ENCODE data around the gene LPAR3.

Gene LPAR3

DNA sequence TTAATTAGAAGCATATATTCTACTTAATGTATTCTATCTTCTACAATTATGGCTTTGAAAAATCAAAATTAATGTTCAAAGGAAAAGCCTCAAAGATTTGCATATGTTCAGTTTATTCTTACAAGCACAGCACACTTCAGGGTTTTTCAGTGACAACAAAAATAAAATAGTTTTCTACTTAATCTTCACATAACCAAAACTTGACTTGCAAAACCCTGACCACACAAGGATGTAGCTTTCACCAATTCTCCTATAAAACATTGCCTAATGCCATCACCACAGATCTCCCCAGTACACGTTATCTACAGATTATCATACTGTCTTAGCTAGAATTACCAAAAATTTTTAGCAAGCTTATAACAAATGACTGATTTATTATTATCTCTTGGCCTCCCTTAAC is 23.3 kb downstream of the LPAR3 start (continued):
- no peak for TF ChIP-seq ZNF473 (tag by site-specific recombination; IDR thresholded peaks at IDR 0.05)
- no peak for TF ChIP-seq ZNF530 (tag by site-specific recombination; IDR thresholded peaks at IDR 0.05; ENCODE audit: low read depth)

DNA sequence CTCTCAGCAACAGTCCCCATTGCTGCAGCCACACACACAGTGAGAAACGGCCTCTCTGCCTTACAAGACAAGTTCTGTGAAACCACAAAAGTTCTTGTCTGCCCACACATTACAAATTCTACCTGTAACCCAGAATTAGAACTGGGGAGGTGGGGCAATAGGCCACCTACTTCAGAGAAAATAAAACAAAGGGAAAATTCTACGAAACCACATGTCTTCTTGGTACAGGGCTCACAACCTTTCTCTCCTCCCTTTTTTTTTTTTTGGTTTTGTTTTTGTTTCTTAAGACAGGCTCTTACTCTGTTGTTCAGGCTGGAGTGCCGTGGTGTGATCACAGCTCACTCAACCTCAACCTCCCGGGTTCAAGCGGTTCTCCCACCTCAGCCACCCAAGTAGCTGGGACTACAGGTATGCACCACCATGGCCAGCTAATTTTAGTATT is 30.2 kb downstream of the LPAR3 start:
- Histone ChIP-seq H3K4me1 (ENCODE audit: control insufficient read depth, insufficient read depth, low read length) (no peaks in the 10 kb centered on the region), H3K9me3 (ENCODE audit: control insufficient read depth, insufficient read depth, low read depth, low read length) (no peaks in the 10 kb centered on the region), H3K27ac (ENCODE audit: extremely low read depth, low read depth, low read length) (no peak overlapping the region), H3K36me3 (ENCODE audit: control insufficient read depth in 2 of 2, insufficient read depth in 1 of 2, low read length in 2 of 2) (peaks cover 0 to 4% of the 10 kb centered on the region in 2 experiments; a peak in 1 of 3 replicates), H3K4me3 (ENCODE audit: low read depth, low read length) (no peak overlapping the region)
- ChIA-PET CTCF (no interaction called here), POLR2A (interaction anchor here (0.7 kb wide), 1 partner anchor 14 kb away, joined by 5 read pairs; no protein-coding TSS in a partner anchor)
- TF ChIP-seq, protein P1, sequence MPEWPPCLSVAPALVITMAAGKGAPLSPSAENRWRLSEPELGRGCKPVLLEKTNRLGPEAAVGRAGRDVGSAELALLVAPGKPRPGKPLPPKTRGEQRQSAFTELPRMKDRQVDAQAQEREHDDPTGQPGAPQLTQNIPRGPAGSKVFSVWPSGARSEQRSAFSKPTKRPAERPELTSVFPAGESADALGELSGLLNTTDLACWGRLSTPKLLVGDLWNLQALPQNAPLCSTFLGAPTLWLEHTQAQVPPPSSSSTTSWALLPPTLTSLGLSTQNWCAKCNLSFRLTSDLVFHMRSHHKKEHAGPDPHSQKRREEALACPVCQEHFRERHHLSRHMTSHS (tag by site-specific recombination; IDR thresholded peaks at IDR 0.05) = no peak
- TF ChIP-seq ZNF138 (tag by site-specific recombination; IDR thresholded peaks at IDR 0.05; ENCODE audit: borderline replicate concordance) (no peak), ZNF274 (IDR thresholded peaks at IDR 0.05; ENCODE audit: low read length) (no peak), ZNF274 (tag by site-specific recombination; IDR thresholded peaks at IDR 0.05; ENCODE audit: borderline replicate concordance) (no peak), ZNF701 (tag by site-specific recombination; IDR thresholded peaks at IDR 0.05) (no peak), ZNF146 (tag by site-specific recombination; IDR thresholded peaks at IDR 0.05) (no peak), ZNF514 (tag by site-specific recombination; IDR thresholded peaks at IDR 0.05) (no peak), ZNF660 (tag by site-specific recombination; IDR thresholded peaks at IDR 0.05) (no peak)
- TF ChIP-seq, protein P2, sequence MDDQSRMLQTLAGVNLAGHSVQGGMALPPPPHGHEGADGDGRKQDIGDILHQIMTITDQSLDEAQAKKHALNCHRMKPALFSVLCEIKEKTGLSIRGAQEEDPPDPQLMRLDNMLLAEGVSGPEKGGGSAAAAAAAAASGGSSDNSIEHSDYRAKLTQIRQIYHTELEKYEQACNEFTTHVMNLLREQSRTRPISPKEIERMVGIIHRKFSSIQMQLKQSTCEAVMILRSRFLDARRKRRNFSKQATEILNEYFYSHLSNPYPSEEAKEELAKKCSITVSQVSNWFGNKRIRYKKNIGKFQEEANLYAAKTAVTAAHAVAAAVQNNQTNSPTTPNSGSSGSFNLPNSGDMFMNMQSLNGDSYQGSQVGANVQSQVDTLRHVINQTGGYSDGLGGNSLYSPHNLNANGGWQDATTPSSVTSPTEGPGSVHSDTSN (CRISPR knock-in tag; IDR thresholded peaks at IDR 0.05) = no peak
- TF ChIP-seq, protein P3, sequence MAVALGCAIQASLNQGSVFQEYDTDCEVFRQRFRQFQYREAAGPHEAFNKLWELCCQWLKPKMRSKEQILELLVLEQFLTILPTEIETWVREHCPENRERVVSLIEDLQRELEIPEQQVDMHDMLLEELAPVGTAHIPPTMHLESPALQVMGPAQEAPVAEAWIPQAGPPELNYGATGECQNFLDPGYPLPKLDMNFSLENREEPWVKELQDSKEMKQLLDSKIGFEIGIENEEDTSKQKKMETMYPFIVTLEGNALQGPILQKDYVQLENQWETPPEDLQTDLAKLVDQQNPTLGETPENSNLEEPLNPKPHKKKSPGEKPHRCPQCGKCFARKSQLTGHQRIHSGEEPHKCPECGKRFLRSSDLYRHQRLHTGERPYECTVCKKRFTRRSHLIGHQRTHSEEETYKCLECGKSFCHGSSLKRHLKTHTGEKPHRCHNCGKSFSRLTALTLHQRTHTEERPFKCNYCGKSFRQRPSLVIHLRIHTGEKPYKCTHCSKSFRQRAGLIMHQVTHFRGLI (tag by site-specific recombination; IDR thresholded peaks at IDR 0.05) = no peak
- TF ChIP-seq, protein P4, sequence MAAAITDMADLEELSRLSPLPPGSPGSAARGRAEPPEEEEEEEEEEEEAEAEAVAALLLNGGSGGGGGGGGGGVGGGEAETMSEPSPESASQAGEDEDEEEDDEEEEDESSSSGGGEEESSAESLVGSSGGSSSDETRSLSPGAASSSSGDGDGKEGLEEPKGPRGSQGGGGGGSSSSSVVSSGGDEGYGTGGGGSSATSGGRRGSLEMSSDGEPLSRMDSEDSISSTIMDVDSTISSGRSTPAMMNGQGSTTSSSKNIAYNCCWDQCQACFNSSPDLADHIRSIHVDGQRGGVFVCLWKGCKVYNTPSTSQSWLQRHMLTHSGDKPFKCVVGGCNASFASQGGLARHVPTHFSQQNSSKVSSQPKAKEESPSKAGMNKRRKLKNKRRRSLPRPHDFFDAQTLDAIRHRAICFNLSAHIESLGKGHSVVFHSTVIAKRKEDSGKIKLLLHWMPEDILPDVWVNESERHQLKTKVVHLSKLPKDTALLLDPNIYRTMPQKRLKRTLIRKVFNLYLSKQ (tag by site-specific recombination; IDR thresholded peaks at IDR 0.05; ENCODE audit: borderline replicate concordance) = no peak

DNA sequence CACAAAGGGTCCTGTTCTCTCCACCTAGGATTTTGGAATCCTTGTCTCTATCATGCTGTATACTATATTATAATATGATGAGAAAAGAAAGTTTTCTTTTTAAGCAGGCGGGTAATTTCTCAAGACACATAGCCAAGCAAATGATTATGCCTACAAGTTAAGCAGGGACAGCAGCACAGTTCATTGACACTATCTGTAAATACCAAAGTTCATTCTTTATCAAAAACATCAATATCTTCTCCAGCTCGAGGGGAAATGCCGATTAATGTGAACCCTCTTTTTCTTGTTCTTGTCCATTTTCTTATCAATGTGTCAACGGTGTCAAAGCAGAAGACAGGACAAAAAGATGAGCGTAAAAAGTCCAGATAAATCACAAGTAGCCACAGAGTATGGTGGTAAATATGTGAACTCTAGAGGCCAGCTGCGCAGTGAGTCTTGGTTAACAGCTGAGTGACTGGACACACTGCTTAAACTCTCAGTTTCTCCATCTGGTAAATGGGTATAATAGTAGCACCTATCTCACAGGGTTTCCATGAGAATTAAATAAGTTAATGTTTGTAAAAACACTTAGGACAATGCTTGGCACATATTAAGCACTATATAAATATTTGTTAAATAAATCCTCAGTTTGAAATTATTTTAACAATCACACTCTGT is 30.9 kb downstream of the LPAR3 start:
- peaks cover 0 to 4% of the 10 kb centered on the region in 2 experiments; a peak in 1 of 3 replicates for H3K36me3 ChIP-seq (ENCODE audit: control insufficient read depth in 2 of 2, insufficient read depth in 1 of 2, low read length in 2 of 2)
- no peak overlapping the region for H3K4me3 ChIP-seq (ENCODE audit: low read depth, low read length)
- ChIA-PET POLR2A (no interaction called here), CTCF (interaction anchor here (0.6 kb wide), 1 partner anchor 1233 kb away, joined by 3 read pairs; no protein-coding TSS in a partner anchor)
- no peaks in the 10 kb centered on the region for H3K4me1 ChIP-seq (ENCODE audit: control insufficient read depth, insufficient read depth, low read length)
- no peaks in the 10 kb centered on the region for H3K9me3 ChIP-seq (ENCODE audit: control insufficient read depth, insufficient read depth, low read depth, low read length)
- no peak overlapping the region for H3K27ac ChIP-seq (ENCODE audit: extremely low read depth, low read depth, low read length)
- TF ChIP-seq, protein P5, sequence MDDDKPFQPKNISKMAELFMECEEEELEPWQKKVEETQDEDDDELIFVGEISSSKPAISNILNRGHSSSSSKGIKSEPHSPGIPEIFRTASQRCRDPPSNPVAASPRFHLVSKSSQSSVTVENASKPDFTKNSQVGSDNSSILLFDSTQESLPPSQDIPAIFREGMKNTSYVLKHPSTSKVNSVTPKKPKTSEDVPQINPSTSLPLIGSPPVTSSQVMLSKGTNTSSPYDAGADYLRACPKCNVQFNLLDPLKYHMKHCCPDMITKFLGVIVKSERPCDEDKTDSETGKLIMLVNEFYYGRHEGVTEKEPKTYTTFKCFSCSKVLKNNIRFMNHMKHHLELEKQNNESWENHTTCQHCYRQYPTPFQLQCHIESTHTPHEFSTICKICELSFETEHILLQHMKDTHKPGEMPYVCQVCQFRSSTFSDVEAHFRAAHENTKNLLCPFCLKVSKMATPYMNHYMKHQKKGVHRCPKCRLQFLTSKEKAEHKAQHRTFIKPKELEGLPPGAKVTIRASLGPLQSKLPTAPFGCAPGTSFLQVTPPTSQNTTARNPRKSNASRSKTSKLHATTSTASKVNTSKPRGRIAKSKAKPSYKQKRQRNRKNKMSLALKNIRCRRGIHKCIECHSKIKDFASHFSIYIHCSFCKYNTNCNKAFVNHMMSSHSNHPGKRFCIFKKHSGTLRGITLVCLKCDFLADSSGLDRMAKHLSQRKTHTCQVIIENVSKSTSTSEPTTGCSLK (tag by site-specific recombination; IDR thresholded peaks at IDR 0.05) = no peak
- no peak for TF ChIP-seq ZNF677 (tag by site-specific recombination; IDR thresholded peaks at IDR 0.05)
- no peak for TF ChIP-seq ZNF404 (tag by site-specific recombination; IDR thresholded peaks at IDR 0.05)
- no peak for TF ChIP-seq REPIN1 (tag by site-specific recombination; IDR thresholded peaks at IDR 0.05; ENCODE audit: low read depth)
- TF ChIP-seq ZNF169 (tag by site-specific recombination; IDR thresholded peaks at IDR 0.05) = no peak
- TF ChIP-seq ZNF560 (tag by site-specific recombination; IDR thresholded peaks at IDR 0.05; ENCODE audit: borderline replicate concordance) = no peak
- no peak for TF ChIP-seq GLI4 (tag by site-specific recombination; IDR thresholded peaks at IDR 0.05)
- TF ChIP-seq, protein P6, sequence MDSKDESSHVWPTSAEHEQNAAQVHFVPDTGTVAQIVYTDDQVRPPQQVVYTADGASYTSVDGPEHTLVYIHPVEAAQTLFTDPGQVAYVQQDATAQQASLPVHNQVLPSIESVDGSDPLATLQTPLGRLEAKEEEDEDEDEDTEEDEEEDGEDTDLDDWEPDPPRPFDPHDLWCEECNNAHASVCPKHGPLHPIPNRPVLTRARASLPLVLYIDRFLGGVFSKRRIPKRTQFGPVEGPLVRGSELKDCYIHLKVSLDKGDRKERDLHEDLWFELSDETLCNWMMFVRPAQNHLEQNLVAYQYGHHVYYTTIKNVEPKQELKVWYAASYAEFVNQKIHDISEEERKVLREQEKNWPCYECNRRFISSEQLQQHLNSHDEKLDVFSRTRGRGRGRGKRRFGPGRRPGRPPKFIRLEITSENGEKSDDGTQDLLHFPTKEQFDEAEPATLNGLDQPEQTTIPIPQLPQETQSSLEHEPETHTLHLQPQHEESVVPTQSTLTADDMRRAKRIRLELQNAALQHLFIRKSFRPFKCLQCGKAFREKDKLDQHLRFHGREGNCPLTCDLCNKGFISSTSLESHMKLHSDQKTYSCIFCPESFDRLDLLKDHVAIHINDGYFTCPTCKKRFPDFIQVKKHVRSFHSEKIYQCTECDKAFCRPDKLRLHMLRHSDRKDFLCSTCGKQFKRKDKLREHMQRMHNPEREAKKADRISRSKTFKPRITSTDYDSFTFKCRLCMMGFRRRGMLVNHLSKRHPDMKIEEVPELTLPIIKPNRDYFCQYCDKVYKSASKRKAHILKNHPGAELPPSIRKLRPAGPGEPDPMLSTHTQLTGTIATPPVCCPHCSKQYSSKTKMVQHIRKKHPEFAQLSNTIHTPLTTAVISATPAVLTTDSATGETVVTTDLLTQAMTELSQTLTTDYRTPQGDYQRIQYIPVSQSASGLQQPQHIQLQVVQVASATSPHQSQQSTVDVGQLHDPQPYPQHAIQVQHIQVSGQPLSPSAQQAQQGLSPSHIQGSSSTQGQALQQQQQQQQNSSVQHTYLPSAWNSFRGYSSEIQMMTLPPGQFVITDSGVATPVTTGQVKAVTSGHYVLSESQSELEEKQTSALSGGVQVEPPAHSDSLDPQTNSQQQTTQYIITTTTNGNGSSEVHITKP (tag by site-specific recombination; IDR thresholded peaks at IDR 0.05) = no peak
- TF ChIP-seq SP7 (tag by site-specific recombination; IDR thresholded peaks at IDR 0.05) = no peak
